DMS 273 (cell line): Measurements from ENCODE around the gene NUFIP2.
"Not testable (repeated sequence)": the region's sequence is repeated elsewhere in the genome, so short reads cannot be mapped to it uniquely, and the experiment has no call there.

ENCODE experiments used
- DNase-seq: peaks from one replicate; lab custom pipeline; 2025; ENCODE audit not compliant: unreplicated experiment; lab: John Stamatoyannopoulos, UW

NUFIP2 gene, protein sequence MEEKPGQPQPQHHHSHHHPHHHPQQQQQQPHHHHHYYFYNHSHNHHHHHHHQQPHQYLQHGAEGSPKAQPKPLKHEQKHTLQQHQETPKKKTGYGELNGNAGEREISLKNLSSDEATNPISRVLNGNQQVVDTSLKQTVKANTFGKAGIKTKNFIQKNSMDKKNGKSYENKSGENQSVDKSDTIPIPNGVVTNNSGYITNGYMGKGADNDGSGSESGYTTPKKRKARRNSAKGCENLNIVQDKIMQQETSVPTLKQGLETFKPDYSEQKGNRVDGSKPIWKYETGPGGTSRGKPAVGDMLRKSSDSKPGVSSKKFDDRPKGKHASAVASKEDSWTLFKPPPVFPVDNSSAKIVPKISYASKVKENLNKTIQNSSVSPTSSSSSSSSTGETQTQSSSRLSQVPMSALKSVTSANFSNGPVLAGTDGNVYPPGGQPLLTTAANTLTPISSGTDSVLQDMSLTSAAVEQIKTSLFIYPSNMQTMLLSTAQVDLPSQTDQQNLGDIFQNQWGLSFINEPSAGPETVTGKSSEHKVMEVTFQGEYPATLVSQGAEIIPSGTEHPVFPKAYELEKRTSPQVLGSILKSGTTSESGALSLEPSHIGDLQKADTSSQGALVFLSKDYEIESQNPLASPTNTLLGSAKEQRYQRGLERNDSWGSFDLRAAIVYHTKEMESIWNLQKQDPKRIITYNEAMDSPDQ

DNA sequence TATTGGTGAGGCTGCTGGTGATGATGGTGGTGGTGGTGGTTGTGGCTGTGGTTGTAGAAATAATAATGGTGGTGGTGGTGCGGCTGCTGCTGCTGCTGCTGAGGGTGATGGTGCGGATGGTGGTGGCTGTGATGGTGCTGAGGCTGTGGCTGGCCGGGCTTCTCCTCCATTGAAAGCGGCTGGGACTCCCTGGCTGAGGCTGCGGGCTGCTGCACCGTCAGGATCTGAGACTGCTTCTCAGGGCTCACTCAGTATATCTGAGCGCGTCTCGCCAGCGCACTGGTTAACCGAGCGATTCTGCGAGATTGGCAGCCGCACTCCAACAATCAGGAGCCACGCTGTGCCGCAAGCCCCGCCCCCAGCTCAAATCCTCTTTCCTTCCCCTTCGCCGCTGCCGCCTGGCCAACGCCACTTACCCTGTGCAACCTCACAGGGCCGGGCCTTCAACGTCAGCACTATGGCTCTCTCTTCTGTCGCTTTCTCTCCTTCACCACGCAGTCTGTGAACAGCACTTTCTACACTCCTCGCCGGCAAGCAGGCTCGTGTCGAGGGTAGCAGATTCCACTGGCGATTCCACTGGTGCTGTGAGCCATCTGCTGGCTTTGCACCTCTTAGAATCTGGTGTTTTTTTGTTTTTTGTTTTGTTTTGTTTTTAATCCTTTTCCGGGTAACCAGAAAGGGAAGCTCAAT lies at the start of gene NUFIP2:
Gene NUFIP2 (minus strand): TSS at position 259 of the 690 bp plus-strand sequence. CDS start 89 bp downstream, at position 170.
- DNase-seq, result peak; percentile 99

DNA sequence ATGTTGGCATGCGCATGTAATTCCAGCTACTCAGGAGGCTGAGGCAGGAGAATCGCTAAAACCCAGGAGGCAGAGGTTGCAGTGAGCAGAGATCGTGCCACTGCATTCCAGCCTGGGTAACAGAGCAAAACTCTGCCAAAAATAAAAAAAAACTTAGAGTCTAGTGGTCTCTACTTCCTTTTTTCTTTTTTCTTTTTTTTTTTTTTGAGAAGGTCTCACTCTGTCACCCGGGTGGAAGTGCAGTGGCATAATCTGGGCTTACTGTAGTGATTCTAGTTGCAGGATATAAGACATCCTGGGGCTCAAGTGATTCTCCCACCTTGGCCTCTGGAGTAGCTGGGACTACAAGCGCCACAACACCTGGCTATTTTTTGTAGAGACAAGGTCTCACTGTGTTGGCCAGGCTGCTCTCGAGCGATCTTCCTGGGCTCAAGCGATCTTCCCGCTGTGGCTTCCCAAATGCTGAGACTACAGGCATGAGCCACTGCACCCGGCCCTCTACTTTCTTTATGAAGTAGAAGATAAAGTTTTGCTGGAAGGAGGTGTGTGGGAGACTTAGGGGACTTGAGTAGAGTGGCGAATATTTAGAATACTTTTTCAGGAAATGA lies 48.3 kb upstream of the NUFIP2 start:
- DNase-seq, result no peak

DNA sequence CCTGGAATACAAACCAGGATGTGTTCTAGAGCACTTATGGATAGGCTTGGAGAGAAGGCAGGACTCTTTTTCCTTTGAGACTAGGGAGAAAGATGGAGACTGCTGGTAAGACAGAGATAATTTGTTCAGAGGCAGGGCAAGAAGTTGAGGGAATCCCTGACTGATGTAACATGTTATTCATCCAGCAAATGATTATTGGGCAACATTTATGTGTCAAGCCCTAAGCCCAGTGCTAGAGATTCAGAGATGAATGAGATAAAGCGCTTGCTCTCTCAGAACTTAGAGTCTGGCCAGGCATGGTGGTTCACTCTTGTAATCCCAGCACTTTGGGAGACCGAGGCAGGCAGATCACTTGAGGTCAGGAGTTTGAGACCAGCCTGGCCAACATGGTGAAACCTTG lies 47.8 kb upstream of the NUFIP2 start:
- DNase-seq, result no peak

DNA sequence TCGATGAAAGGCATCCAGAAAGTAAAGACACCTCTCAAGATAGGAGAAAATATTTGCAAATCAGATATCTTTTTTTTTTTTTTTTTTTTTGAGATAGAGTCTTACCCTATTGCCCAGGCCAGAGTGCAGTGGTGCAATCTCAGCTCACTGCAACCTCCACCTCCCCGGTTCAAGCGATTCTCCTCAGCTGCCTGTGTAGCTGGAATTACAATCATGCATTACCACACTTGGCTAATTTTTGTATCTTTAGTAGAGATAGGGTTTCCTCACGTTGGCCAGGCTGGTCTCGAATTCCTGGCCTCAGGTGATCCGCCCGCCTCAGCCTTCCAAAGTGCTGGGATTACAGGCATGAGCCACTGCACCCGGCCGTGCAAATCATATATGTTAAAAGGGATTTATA lies 45.1 kb upstream of the NUFIP2 start:
- not testable (repeated sequence) for DNase-seq

DNA sequence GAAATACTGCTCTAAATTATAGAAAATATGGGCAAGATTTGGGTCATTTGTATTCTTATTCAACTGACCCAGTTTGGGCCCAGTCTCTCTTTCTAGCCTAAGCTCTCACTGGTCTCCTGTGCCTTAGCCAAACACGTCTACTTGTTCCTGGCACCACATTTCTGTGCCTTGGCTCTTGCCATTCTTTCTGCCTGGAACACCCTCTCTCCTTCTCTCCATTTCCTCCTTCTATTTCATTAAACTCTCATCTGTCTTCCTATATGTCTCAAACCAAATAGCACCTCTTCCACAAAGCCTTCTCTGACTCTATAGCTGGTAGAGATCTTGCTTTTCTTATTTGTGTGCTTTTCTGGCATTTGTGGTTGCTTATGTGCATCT lies 37.7 kb upstream of the NUFIP2 start:
- DNase-seq, result no peak

DNA sequence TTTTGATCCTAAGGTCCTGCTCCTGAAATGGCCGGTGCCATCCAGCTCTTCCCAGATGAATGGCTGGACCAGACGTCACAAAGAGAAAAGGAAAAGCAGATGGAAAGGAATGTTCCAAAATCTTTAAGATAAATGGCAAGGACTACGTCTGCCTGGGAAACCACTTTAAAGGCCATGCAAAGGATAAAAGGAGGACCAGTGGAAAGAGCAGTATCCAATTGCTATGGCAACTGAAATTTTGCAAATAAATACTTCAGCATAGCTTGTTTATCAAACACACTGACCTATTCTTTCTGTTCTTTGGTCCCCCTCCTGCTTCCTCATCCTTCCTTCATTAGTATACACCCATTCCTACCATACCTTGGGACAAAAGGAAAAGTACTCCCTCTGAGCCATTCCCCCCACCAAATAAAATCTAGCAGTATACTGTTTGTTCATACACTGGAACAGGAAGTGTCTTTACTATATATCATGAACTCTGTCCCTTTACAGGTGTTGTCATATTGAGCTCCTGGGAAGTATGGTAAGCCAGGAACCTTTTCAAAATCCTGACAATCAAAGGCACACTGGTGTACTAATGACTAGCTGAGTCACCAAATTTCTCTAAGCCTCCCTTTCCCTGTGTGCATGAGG lies 37.2 kb upstream of the NUFIP2 start:
- DNase-seq, result no peak

DNA sequence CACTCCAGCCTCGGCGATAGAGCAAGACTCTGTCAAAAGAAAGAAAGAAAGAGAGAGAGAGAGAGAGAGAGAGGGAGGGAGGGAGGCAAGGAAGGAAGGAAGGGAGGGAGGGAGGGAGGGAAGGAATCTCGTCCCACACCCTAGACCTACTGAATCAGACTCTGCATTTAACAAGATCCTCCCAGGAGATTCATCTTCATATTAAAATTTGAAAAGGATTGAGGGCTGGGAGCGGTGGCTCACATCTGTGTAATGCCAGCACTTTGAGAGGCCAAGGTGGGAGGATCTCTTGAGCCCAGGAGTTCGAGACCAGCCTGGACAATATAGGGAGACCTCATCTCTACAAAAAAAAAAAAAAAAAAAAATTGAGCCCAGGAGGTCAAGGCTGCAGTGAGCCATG lies 33.5 kb upstream of the NUFIP2 start:
- DNase-seq, result no peak

DNA sequence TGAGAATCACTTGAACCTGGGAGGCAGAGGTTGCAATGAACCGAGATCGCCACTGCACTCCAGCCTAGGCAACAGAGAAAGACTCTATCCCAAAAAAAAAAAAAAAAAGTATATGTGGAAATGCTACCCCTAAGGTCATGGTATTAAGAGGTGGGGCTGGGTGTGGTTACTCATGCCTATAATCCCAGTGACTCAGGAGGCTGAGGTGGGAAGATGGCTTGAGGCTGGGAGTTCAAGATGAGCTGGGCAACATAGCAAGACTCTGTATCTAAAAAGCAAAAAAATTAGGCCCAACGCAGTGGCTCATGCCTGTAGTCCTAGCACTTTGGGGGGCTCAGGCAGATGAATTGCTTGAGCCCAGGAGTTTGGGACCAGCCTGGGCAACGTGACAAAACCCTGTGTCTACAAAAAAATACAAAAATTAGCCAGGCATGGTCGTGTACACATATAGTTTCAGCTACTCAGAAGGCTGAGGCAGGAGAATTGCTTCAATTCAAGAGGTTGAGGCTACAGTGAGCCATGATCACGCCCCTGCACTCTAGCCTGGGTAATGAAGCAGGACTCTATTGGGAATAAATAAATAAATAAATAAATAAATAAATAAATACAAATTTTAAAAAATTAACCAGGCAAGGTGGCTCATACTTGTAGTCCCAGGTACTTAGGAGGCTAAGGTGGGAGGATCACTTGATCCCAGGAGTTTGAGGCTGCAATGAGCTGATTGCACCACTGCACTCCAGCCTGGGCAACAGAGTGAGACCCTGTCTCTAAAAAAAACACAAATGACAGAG lies 32.3 kb upstream of the NUFIP2 start:
- DNase-seq, result no peak

DNA sequence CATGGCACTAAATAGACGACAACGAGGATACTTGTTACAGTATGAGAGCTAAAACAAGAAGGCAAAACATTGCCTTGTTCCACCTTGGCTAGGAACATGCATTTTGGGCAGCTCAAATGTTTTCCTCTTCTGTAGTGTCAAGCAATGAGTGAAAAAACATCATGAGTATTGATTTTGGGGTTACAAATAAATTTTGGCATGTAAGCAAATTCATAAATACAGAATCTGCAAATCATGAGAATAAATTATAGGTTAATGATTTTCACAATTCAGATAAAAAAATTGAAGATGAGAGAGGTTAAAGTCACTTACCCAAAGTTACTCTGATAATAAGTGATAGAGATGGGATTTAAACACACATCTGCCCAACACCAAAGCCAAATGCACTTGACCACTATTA lies 28.4 kb upstream of the NUFIP2 start:
- no peak for DNase-seq

DNA sequence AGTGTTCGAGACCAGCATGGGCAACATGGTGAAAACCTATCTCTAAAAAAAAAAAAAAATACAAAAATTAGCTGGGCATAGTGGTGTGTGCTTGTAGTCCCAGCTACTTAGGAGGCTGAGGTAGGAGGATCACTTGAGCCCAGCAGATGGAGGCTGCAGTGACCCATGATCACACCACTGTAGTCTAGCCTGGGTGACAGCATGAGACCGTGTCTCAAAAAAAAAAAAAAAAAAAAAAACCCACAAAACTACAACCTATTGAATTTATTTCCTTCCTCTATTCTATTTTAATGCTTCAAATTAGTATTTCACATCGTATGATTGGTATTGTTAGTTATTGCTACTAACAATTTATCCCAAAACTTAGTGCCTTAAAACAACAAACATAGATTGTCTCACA lies 9.4 kb upstream of the NUFIP2 start:
- no peak for DNase-seq

DNA sequence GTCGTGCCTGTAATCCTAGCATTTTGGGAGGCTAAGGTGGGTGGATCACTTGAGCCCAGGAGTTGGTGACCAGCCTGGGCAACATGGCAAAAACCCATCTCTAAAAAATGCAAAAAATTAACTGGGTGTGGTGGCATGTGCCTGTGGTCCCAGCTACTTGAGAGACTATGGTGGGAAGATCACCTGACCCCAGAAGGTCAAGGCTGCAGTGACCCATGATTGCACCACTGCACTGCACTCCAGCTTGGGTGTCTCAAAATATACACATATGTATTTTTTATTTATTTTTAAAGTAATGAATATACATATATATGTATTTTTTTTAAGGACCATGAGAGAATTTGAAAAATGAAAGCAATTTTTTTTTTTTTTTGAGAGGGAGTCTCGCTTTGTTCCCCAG lies 5.1 kb upstream of the NUFIP2 start:
- no peak for DNase-seq

DNA sequence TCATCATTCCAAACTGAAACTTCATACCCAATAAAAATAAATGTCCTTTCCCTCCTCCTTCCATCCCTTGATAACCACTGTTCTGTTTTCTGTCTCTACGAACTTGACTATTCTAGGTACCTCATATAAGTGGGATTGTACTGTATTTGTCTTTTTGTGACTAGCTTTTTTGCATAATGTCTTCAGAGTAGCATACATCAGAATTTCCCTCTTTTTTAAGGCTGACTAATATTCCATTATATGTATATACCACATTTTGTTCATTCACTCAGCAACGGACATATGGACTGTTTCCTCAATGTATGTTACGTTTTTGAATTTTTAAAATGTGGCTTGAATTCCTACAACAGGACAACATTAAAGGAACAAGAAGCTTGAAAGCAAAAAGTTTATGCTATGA lies 1.5 kb upstream of the NUFIP2 start:
- no peak for DNase-seq

DNA sequence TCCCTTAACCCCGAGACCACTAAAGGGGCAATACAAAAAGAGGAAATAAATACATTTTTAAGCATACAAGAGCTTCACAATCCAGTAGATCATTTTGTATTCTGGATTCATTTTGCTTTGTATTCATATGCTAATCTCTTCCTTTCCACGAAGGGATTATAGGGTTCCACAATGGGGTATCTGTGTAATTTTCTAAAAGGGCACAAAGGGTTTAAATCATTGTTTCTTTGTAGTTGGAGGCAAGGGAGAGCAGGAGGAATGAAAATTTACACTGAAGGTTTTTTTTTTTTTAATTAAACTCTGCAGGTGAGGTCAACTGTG lies 592 bp upstream of the NUFIP2 start:
- DNase-seq, result no peak

DNA sequence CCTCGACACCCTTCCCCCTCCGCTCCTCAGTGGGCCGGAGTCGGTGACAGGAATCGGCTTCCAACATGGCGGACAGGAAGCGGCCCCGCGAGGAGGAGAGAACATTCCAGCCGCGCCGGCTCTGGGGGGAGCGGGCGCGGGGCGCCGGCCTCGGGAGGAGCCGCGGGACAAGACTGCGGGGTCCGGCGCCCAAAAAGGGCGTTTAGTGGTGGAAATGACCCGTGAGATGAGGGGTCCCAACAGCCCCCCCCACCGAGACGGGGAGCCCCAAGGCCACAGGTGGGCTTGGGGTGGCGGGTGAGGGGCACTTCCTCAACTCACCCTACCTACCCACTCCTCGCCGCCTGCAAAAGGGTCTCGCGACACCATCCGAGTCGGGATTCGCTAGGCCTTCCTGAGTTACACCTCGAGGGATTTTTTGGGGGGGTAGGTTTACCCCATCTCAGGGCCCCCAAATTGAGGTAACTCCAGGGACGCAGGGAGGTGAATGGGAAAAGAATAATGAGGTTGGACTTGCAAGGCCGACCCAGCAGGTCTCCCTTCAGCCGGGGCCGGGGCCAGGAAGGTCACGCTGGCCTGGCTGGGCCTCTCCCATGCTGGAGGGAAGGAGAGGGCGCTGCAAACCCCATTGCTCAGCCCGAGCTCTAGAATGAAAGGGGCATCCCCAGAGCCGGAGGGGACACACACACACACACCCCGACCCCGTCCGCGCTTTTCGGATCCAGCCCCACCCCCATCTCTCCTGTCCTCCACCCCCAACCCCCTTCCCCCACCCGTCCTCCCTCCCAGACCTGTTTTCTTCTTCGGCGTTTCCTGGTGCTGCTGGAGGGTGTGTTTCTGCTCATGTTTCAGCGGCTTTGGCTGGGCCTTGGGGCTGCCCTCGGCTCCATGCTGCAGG lies 707 bp downstream of the NUFIP2 start:
- DNase-seq, result peak; percentile 79

DNA sequence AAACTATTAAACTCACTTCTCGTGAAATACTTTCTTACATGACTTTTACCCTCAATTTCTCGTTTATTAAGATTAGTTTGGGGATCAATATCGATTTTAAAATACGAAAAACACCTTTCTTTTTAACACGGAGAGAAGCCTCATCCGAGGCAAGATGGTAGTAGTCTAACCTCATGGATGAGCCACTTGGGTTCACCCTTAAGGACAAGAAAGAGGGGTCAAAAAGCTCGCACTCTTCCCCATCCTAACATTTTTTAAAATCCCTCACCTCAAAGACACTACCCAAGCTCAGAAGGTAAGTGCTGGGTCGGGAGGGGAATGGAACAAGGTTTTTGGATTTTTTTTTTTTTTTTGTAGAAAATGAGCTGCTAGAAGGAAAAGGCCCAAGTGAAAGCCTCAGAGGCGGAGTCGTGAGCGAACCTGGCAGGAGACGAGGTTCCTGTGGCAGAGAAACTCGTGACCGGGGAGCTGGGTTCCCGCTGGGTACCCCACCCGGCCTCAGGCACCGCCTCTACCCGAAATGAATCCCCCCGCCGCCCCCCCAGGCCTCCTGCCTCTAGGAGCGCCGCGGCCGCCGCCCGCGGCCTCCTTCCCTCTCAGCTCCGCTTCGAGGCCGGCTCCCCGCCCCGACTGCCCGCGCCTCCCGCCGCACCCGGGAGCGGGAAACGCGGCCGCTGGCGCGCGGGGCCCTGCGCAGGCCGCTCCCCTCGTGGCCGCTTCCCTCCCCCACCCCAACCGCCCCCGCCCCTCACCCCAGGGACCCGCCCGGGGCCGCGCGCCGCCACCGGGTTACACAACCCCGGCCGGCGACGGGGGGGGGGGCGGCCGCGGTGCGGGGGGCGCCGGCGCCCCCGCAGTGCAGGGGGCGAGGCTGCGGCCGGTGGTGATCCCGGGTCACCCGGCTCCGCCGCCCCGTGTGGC lies 1.6 kb downstream of the NUFIP2 start:
- DNase-seq, result peak; percentile 76

DNA sequence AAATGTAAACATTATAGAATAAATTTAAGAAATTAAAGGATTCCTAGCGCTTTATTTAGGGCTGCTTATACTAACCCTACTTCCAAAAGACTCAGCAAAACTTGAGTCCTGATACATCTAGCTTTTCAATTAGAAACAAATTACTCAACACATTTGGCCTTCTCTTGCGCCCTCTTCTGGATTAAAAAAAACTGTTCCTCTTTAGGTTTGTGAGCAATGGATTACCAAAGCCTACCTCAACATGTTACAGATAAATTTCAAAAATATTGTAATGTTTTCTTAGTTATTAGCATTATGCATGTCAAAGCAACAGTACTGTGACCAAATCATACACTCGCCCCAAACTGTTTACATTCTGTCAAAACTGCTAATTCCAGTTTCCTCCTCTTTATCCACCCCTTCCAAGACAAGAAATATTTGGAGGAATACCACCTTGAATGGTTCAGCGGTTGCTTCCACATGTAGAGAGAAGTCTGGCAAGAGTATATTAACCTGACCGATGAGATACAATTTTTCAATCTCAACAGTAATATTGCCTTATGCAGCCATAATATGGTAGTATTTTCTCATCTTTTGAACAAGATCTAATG lies 2.7 kb downstream of the NUFIP2 start:
- peak; percentile 89 for DNase-seq

DNA sequence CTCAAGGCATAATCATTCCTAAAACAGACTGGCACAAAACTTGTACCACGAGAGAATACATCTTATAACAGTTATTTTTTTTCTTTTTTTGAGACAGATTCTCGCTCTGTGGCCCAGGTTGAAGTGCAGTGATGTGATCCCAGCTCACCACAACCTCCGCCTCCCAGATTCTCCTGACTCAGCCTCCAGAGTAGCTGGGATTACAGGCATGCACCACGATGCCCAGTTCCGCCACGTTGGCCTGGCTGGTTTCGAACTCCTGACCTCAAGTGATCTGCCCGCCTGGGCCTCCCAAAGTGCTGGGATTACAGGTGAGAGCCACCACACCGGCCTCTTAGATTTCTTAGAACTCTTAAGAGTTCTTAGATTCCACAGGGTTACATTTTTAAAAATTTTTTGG lies 4.1 kb downstream of the NUFIP2 start:
- no peak for DNase-seq

DNA sequence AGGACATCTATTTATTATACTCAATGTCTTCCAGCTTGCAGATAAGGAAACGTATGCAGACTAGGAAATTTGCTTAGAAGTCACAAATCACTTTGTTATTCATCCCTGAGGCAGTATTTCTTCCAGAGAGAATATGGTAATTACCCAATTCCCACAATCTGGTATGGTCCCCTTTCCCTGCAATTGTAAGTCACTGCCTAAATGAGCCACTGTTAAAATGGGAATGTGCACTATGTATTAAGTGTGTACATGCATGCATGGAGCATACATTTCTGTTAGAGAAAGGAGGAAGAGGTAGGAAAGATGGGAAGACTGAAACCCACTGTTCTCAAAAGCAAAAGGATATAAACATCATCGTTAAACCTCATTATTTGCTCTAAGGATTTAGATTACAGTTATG lies 10.0 kb downstream of the NUFIP2 start:
- no peak for DNase-seq
